ENCODE results near the gene MBP. TPM values are rescaled to one million over a fixed set of nuclear protein-coding genes. Genes with fewer than 3 reads are reported as not detected.
A peak's percentile ranks its signal among the peaks of the same experiment; 100 is the strongest.

The MBP gene
- 10 to 100 TPM; 52.2 to 60.0 TPM for total RNA-seq

DNA sequence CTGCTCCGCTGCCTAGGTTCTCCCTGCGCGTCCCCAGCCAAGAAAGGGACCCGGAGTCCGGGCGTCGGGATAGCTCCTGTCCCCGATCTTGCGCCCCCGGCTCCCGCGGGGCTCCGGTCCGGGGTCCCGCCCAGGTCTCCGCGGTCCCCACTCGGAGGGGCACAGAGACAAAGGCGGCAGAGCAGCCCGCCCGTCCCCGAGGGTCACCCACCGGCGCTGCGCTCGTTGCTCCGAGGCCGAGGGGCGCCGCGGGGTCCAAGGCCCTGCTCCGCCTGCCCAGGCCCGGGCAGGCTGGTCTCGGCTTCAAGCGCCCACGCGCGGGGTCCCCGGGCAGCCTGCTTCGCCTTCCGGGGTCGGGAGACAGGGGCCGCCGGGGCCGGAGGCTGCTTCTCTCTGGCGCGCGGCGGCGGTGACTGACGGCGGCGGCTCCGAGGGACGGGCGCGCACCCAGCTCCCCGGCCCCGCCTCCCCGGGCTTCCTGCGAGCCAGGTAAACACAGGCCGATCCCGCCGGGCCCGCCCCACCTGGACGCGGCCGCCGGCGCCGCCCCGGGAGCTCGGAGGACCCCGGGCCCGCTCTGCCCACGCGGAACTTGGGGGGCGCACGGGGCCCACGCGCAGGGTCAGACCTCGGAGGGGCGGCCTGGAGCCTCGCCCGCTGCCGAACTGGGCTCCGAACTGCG lies at the start of gene MBP:
MBP (minus strand) TSS at position 415 of the 682 bp plus-strand sequence. CDS start 27,522 bp downstream, outside the sequence.
- Mint-ChIP-seq H3K27ac (peak within 1 kb of the TSS in 1 of 2 donors; percentile 96), H3K9me3 (no peaks in the 10 kb centered on the region), H3K36me3 (peaks cover 28 to 29% of the 10 kb centered on the region in 2 donors)
- ATAC-seq (peak; percentile 53 to 69), DNase-seq (ENCODE audit: low spot score in 2 of 2) (peak; percentile 68 to 77)

DNA sequence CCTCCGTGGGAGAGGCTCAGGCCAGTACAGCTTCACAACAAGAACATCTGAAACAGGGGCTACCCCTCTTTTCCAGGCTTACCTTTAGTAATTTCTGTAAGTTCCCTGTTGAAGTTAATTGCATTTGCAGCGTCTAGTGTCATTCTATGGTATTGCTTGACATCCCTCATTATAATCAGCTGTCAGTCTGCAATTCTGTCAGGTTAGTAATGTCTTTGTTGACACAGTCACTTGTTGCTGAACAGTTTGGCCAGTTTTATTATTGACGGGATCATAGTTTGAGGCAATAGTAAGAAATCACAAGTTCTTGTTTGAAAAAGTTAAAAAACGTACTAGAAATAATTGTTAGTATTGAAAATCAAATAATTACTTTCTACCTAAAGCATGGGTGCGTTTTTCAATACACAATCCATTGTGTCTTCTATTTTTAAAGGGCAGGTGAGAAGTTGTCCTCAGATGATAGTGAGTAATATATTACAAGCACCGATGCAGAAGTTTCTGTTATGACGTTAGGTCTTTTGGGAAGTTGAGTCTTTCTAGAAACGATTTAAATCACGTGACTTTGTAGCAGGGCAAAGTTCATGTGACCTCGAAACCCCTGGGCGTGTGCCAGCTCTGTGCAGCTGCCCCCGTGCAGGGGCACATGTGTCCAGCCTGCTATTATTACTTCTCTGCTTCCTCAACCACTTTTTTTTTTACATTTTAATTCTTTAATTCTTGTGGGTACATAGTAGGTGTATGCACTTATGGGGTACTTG lies 49.5 kb upstream of the MBP start:
- no peak for DNase-seq (ENCODE audit: low spot score in 2 of 2)
- Mint-ChIP-seq H3K36me3 (peaks cover 7 to 13% of the 10 kb centered on the region in 2 donors), H3K9me3 (peaks cover 5 to 7% of the 10 kb centered on the region in 2 donors), H3K27ac (no peak overlapping the region)
- ATAC-seq, result no peak

DNA sequence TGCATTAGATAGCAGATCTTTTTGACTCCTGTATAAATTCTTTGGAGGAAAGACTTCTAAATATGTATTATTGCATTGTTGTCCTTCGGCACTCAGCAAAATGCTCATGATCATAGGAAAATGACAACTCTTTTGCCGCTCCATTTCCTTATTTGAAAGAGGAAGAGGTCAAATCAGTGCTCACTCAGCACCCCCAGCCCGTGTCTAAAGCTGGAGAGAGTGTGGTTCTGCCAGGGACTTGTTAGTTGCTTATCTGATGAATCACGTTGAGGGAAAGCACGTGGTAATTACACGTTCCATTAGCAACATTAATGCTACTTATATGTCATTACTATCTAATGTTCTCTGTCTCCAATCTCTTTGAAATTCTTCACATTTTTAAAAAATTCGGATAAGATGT lies 46.0 kb upstream of the MBP start:
- DNase-seq (ENCODE audit: low spot score in 2 of 2) (no peak), ATAC-seq (no peak)
- Mint-ChIP-seq H3K36me3 (no peaks in the 10 kb centered on the region), H3K9me3 (no peaks in the 10 kb centered on the region), H3K27ac (no peak overlapping the region)

DNA sequence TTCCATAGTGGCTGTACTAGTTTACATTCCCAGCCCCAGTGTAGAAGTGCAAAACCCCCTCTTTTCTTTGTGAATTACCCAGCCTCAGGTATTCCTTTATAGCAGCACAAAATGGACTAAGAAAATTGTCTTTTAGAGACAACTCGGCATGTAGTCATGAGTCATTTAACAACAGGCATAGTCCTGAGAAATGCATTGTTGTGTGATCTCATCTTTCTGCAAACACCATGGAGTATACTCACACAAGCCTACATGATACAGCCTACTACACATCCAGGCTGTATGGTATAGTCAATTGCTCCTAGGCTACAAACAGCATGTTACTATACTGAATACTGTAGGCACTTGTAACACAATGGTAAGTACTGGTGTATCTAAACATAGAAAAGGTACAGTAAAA lies 44.4 kb upstream of the MBP start:
- no peak for ATAC-seq

DNA sequence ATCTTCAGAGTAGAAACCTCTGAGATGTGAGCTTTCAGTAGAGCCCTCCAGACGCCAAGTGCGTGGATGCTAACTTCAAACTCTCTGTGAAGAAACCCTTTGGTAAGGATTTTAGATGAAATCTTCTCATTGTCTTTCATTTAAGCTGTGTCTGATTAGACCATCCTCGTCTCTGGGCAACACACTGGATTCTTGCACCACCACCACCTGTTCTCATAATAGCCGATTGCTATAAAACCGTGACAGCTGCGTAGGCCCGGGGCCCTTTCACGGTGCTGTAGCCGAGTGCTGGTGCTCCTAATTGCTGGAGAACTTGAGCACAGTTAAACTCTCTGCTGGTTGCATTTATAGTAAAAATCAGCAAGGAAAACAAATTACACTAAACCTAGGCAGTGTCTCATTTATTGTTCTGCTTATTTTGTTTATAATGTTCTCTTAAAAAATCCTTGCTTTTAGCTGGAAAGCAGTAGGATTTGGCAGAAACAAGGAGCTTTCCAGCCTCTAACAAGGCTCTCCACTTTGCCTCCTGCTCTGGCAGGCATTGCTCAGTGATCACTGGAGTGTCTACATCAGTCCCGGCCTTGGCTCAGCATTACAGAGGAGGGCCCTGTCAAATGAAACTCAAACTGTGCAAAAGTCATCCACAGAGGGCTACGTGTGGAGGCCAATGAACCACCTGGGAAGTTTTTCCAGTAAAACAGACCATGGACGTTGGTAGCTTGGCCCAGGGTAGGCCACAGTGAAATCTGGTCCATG lies 40.9 kb upstream of the MBP start:
- Mint-ChIP-seq H3K36me3 (no peaks in the 10 kb centered on the region), H3K27ac (no peak overlapping the region), H3K9me3 (no peaks in the 10 kb centered on the region)
- no peak for DNase-seq (ENCODE audit: low spot score in 2 of 2)
- ATAC-seq, result no peak

More for the DNA sequence above, 44.4 kb upstream of the MBP start:
- Mint-ChIP-seq H3K36me3 (no peaks in the 10 kb centered on the region), H3K27ac (no peak overlapping the region), H3K9me3 (no peaks in the 10 kb centered on the region)
- DNase-seq (ENCODE audit: low spot score in 2 of 2), result no peak

DNA sequence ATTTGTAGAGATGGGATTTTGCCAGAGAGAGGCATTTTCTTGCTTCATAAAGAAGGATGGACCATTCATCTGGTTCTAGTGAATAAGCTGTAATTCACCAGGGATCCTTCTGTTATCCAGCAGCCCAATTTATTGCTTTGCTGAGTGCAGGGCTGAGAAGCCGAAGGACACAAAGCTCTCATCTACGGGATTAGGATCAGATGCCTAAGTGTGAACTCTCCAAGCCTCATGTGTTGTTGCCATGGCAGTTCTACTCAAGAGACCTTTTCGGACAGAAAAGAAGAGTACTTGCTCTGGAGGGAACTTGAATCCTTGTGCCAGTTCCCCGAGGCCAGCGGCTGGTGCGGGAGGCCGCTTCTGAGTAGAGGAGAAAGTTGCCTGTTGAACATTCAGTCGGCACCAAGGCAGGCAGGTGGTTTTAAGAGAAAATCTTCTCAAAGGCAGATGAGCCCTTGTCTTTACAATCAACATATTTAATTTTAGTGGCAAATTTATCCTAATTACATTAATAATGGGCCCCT lies 38.4 kb upstream of the MBP start:
- no peaks in the 10 kb centered on the region for H3K9me3 Mint-ChIP-seq
- no peak for ATAC-seq
- H3K36me3 Mint-ChIP-seq, result no peaks in the 10 kb centered on the region
- H3K27ac Mint-ChIP-seq, result no peak overlapping the region
- DNase-seq (ENCODE audit: low spot score in 2 of 2), result no peak

DNA sequence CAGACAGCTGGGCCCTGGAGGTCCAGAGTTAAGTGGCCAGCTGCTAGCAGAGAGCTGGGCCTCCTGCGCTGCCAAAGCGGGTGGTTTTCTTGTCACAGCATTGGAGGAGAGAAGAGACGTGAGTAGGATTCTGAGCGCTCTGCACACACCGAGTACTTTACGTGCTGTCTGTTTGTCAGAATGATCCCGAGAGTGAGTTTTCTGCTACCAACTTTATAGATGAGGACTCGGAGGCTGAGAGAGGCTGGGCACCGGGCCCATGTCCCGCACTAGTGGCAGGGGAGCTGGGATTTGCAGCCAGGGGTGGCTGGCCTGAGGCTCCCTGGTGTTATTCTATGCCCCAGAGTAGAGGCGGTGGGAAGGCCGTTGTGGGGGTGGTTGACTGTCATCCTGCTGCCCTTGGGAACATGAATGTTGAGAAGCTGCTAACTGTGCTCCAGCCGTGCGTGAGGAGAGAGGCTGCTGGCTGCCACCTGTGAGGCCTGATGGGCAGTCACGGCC lies 36.3 kb upstream of the MBP start:
- DNase-seq (ENCODE audit: low spot score in 2 of 2), result no peak
- ATAC-seq, result no peak
- no peaks in the 10 kb centered on the region for H3K36me3 Mint-ChIP-seq
- peak overlapping the region in 1 of 2 donors; percentile 6 for H3K27ac Mint-ChIP-seq
- H3K9me3 Mint-ChIP-seq, result no peaks in the 10 kb centered on the region

DNA sequence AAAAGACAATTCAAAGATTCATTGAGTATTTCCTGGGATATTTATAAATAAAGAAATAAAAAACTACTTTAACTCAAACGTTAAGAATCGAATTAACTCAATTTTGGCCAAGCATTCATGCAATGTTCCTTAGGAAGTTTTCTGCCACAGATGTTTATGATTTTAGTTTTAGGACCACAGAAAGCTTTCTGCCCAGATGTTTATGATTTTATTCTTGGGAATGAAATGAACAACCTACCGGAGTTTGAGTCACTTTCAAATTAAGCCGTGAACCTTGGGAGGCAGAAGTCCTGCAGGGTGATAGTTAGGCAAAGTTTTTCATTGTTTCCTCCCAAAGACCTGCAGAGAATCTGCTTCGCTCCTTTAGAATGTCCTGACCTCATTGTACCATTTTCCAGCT lies 34.7 kb upstream of the MBP start:
- Mint-ChIP-seq H3K9me3 (no peaks in the 10 kb centered on the region), H3K36me3 (no peaks in the 10 kb centered on the region), H3K27ac (no peak overlapping the region)
- DNase-seq (ENCODE audit: low spot score in 2 of 2) (no peak), ATAC-seq (no peak)

DNA sequence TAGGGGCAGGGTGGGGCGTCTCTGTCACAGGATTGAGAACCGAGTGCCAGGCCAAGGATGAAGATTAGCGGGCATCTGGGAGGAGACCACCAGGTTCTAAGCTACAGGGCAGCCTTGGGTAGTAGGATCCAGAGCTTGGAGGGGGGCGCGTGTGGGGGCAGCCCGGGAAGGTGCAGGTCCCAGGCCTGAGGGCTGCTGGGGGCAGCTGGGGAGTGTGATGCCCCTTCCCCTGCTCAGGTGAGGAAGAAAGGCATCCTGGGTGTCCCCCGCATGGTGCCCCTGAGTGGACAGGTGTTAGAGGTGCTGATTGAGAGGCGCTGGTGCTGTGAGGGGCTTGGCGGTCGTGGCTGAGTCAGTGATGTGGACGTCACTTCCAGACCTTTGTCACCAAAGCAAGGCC lies 33.9 kb upstream of the MBP start:
- peak overlapping the region in 1 of 2 donors; percentile 15 for H3K27ac Mint-ChIP-seq
- ATAC-seq, result no peak
- no peaks in the 10 kb centered on the region for H3K36me3 Mint-ChIP-seq
- no peak for DNase-seq (ENCODE audit: low spot score in 2 of 2)
- no peaks in the 10 kb centered on the region for H3K9me3 Mint-ChIP-seq

DNA sequence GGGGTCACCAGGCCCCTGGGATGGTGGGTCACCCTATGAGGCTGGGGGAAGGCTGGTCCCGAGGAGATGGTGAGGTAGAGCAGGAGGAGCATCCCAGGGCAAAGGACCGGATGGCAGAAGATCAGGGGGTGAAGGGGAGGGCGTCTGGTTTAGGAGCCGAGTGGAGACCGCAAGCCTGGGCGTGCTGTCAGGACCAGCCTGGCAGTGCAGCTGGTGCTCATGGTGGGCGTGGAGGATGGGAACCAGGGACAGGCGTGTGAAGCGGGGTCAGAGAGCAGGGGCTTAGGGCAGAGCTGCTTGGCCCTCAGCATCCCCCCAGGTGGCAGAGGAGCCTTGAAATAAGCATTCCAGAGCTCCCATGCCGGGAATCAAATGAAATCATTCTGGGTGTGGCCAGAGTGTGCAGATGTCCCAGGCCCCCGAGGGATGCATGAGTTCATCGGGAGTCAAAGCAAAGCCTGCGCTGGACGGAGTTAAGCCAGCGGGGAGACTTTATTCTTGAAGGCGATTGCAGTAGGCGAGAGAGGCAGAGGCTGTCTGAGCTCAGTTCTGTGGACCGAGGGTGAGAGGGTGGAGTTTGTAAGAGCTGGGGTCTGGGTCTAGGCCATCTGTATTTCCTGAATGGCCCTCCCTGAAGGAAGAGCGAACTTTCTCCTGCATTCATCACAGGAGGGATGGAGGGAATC lies 33.1 kb upstream of the MBP start:
- no peak for DNase-seq (ENCODE audit: low spot score in 2 of 2)
- H3K36me3 Mint-ChIP-seq, result no peaks in the 10 kb centered on the region
- no peak overlapping the region for H3K27ac Mint-ChIP-seq
- no peaks in the 10 kb centered on the region for H3K9me3 Mint-ChIP-seq
- no peak for ATAC-seq

DNA sequence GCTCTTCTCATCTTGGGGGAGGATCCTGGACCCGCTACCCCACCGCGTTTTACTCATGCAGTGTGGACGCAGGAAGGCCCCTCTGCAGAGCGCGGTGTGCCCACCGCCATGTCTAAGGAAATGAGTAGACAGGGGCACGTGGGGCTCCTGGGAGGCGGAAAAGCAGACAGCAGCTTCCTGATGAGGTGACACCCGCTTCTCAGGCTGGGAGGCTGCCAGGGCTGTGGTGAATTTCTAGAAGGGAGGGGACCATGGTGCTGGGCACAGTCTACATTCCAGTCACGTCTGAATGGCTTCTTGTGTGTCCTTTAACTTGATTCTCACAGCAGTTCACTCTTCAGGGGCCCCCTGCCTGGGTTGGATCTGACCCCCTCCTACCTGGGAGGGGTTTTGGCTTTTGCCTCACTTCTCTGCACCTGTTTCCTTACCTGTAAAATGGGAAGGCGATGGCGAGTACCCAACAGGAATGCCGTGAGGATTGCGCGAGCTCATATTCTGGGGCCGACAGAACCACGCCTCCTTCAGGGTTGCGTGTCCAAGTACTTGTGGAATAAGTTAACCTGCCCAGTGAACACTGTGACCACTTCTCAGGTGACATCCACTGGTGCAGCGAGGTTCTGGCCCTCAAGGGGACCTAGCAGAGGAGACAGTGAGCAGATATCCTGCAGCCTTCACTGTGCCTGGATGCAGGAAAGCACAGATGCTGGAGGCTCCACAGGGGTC lies 32.3 kb upstream of the MBP start:
- no peak overlapping the region for H3K27ac Mint-ChIP-seq
- no peaks in the 10 kb centered on the region for H3K36me3 Mint-ChIP-seq
- H3K9me3 Mint-ChIP-seq, result no peaks in the 10 kb centered on the region
- ATAC-seq, result no peak
- DNase-seq (ENCODE audit: low spot score in 2 of 2), result no peak

DNA sequence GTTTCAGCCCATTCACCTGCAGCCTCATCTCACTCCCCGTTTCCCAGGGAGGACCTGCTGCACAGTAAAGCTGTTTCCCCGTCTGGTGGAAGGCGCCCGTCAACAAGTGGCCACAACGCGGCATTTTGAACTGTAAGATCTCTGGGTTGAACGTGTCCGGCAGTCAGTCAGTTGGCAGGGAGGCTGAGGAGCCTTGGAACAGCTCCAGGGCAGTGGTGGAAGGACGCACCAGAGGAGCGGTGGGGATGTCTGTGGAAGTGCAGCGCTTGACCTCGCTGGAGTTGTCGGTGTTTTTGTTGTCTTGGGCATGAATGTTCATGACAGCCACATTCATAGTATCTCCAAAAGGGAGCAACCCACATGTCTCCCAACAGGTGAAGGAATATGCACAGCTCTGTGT lies 31.4 kb upstream of the MBP start:
- H3K36me3 Mint-ChIP-seq, result no peaks in the 10 kb centered on the region
- no peaks in the 10 kb centered on the region for H3K9me3 Mint-ChIP-seq
- DNase-seq (ENCODE audit: low spot score in 2 of 2), result no peak
- no peak overlapping the region for H3K27ac Mint-ChIP-seq
- no peak for ATAC-seq

DNA sequence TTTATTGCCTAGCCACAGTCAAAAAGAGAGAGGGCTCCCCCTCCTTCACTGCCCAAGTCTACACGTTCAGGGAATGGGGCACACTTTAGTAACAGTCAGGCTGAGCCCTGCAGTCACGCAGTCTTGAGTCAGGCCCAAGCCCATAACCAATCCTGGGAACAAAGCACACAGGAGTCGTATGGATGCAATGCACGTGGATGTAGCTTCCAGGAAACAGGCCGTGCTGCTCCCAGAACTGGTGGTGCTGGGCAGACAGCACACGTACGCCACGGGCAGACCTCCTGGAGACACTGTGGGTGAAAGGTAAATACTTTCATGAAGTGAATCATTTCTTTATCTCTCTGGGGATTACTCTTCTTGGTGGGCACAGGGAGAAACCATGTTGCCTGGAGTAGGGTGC lies 30.0 kb upstream of the MBP start:
- no peak overlapping the region for H3K27ac Mint-ChIP-seq
- no peak for DNase-seq (ENCODE audit: low spot score in 2 of 2)
- no peak for ATAC-seq
- H3K36me3 Mint-ChIP-seq, result no peaks in the 10 kb centered on the region
- no peaks in the 10 kb centered on the region for H3K9me3 Mint-ChIP-seq

DNA sequence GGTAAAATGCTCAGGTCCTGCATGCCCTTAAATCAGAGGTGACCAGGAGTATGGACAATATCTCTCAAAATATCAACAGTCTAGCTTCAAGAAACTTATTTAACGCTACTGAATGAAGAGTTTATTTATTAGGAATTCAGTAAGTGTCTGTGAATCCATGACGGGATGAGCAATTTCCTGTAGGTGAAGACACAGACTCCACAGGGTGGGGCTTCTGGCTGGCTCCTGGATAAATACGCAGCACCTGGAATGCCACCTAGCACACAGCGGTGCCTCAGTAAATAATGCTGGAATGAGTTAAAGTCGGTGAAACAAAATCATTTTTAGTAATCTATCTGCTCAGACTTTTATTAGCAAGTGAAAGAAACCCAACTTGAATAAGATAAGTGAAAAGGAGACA lies 29.4 kb upstream of the MBP start:
- no peak for DNase-seq (ENCODE audit: low spot score in 2 of 2)
- Mint-ChIP-seq H3K27ac (no peak overlapping the region), H3K36me3 (no peaks in the 10 kb centered on the region), H3K9me3 (no peaks in the 10 kb centered on the region)
- ATAC-seq, result no peak

DNA sequence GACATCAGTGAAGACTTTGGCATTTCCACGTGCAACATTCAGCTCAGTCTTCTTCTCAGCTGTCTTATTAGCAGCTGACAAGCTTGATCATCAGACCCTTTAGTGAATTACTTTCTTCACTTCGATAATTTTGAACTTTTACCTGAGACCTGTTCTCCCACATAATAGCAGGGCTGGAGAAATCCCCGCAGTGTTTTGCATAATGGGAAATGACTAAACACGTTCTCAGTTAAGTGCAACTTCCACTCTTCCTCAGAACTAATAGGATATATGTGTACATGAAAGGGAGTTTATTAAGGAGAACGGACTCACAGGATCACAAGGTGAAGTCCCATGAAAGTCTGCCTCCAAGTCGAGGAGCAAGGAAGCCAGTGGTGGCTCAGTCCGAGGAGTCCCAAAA lies 28.8 kb upstream of the MBP start:
- Mint-ChIP-seq H3K27ac (no peak overlapping the region), H3K9me3 (no peaks in the 10 kb centered on the region), H3K36me3 (no peaks in the 10 kb centered on the region)
- DNase-seq (ENCODE audit: low spot score in 2 of 2), result no peak
- ATAC-seq, result no peak

DNA sequence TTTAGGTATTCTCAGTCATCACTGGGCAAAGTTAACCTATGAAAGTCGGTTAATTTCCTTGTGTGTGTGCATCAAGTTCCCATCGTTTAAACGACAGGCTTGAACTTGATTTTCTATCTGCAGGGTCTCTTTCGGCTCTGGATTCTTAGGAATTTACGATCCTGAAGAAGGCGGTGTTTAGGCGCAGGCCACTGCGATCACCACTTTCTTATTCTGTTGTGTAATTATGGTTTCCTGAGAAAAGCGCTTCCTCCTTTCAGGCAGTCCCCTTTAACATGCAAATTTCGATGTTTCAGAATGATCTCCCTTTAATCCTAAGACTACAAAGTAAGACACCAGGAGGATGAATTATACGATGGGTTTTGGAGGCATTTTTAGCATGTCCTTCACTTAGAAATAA lies 27.9 kb upstream of the MBP start:
- Mint-ChIP-seq H3K9me3 (no peaks in the 10 kb centered on the region), H3K36me3 (no peaks in the 10 kb centered on the region)

More for the DNA sequence above, 27.9 kb upstream of the MBP start:
- DNase-seq (ENCODE audit: low spot score in 2 of 2), result no peak
- ATAC-seq, result no peak
- no peak overlapping the region for H3K27ac Mint-ChIP-seq

Data from activated naive CD4-positive, alpha-beta T cell treated with anti-CD3 and anti-CD28 coated beads, Interleukin-2, amount 50 U/mL, for 72 hours (primary cell).